ENCODE measurements around the gene PCNX2.

PCNX2 gene

DNA sequence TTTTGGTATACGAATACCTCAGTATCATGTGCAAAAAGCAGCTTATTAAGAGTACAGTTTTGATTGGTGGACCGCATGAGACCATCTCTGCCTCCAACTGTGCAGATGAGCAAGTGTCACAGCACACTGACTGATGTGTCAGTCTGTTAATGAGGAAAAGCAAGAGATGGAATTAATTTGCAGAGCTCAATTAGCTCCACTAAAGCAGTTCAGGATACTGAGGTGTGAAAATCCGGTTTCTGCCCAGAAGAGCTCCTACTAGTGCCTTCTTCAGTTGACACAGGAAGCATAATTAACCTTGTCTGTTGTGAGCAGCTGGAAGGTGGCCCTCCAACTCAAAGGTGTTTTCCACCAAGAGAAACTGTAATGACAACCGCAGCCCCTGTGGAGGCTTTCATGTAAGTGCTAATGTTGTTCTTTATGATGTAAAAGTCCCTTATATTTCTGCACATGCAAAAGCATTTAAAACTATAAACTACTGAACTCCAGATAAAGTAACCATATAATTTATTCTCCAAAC, 44.3 kb downstream of the PCNX2 start:
- Histone ChIP-seq H3K9me3 (ENCODE audit: control insufficient read depth, low read length) (no peaks in the 10 kb centered on the region), H3K9ac (ENCODE audit: low read length) (no peak overlapping the region), H3K36me3 (ENCODE audit: control insufficient read depth, insufficient read depth, low read length) (no peaks in the 10 kb centered on the region), H3K4me1 (ENCODE audit: control insufficient read depth, insufficient read depth, low read length) (no peaks in the 10 kb centered on the region), H3K4me3 (ENCODE audit: low read length) (no peak overlapping the region), H3K27me3 (ENCODE audit: control insufficient read depth, insufficient read depth, low read length) (no peaks in the 10 kb centered on the region)

DNA sequence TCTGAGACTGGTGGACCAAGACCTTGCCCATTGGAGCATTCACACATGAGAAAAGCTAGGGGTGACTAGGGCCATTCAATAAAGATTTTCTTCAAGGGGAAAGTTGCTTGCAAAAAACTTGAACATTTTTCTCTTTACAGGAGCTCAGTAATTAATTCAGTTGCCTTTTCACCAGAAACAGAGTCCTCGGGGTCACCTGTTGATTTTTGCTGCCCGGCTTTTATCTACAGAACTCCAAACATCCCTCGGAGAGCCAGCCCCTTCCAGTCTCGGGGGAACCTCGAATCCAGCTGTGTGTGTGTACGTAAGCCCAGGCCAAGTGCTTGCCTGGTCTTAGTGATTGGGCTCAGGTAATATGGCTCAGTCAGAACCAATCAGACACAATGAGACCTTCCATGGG, 47.5 kb downstream of the PCNX2 start:
- H3K27me3 ChIP-seq (ENCODE audit: control insufficient read depth, insufficient read depth, low read length): no peaks in the 10 kb centered on the region
- no peaks in the 10 kb centered on the region for H3K9me3 ChIP-seq (ENCODE audit: control insufficient read depth, low read length)
- H3K4me3 ChIP-seq (ENCODE audit: low read length): no peak overlapping the region
- no peak overlapping the region for H3K9ac ChIP-seq (ENCODE audit: low read length)
- no peaks in the 10 kb centered on the region for H3K4me1 ChIP-seq (ENCODE audit: control insufficient read depth, insufficient read depth, low read length)
- no peaks in the 10 kb centered on the region for H3K36me3 ChIP-seq (ENCODE audit: control insufficient read depth, insufficient read depth, low read length)

DNA sequence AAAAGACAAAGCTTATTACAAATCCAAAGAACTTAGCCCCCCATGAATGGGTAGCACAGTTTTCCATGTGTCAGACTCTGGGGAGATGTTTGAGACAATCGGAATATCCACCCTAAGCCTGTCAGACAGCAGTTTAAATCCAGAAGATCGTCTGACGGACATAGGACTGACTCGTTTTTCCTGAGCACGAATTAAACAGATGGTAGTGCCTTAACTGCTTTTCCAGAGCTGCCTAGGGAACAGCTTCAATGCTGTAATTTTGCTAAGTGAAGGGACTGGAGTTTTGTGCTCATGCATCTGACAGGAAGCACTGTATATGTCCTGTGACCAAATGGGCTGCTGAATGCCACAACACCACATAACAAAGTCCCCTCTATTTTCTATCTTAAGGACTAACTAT, 48.6 kb downstream of the PCNX2 start:
- no peaks in the 10 kb centered on the region for H3K9me3 ChIP-seq (ENCODE audit: control insufficient read depth, low read length)
- H3K4me3 ChIP-seq (ENCODE audit: low read length): no peak overlapping the region
- no peak overlapping the region for H3K9ac ChIP-seq (ENCODE audit: low read length)
- peaks cover 5% of the 10 kb centered on the region for H3K4me1 ChIP-seq (ENCODE audit: control insufficient read depth, insufficient read depth, low read length)
- no peaks in the 10 kb centered on the region for H3K36me3 ChIP-seq (ENCODE audit: control insufficient read depth, insufficient read depth, low read length)
- H3K27me3 ChIP-seq (ENCODE audit: control insufficient read depth, insufficient read depth, low read length): no peaks in the 10 kb centered on the region

DNA sequence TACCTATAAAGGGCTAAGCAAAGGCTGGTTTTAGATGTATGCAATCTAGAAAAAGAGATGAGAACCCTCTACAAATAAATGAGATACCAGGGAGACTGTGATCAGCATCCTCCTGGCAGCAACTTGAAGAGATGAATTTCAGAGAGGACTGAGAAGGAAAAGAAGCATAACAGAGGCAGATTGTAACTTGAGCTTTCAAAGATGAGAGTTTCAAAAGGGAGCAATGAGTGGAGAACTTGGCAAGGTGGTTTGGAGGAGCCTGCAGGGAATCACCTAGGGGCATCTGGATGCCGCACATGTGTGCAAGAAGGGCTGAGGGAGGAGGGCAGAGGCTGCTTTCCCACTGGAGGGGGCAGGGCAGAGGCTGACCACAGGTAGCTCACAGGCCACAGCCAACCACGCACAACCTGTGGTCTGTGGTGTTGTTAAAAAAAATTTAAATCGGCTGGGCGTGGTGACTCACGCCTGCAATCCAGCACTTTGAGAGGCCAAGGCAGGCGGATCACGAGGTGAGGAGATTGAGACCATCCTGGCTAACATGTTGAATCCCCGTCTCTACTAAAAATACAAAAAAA, 50.2 kb downstream of the PCNX2 start:
- Histone ChIP-seq H3K9me3 (ENCODE audit: control insufficient read depth, low read length) (no peaks in the 10 kb centered on the region), H3K4me3 (ENCODE audit: low read length) (no peak overlapping the region), H3K4me1 (ENCODE audit: control insufficient read depth, insufficient read depth, low read length) (peaks cover 14% of the 10 kb centered on the region), H3K9ac (ENCODE audit: low read length) (no peak overlapping the region), H3K27me3 (ENCODE audit: control insufficient read depth, insufficient read depth, low read length) (no peaks in the 10 kb centered on the region), H3K36me3 (ENCODE audit: control insufficient read depth, insufficient read depth, low read length) (no peaks in the 10 kb centered on the region)

DNA sequence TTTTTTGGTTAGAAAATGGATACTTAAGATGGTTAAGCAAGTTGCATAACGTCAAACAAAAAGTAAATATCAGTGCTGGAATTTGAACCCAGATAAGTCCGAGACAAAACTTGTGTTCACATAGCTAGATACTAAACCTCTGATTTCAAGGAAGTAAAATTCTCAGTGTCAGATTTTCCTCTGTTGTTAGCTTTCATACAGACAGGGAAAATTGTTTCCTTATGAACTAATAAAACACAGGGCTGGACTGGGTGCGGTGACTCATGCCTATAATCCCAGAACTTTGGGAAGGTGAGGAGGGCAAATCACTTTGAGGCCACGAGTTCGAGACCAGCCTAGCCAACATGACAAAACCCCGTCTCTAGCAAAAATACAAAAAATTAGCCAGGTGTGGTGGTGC, 51.3 kb downstream of the PCNX2 start:
- no peak overlapping the region for H3K4me3 ChIP-seq (ENCODE audit: low read length)
- no peaks in the 10 kb centered on the region for H3K36me3 ChIP-seq (ENCODE audit: control insufficient read depth, insufficient read depth, low read length)
- no peaks in the 10 kb centered on the region for H3K9me3 ChIP-seq (ENCODE audit: control insufficient read depth, low read length)
- H3K27me3 ChIP-seq (ENCODE audit: control insufficient read depth, insufficient read depth, low read length): no peaks in the 10 kb centered on the region
- H3K4me1 ChIP-seq (ENCODE audit: control insufficient read depth, insufficient read depth, low read length): peaks cover 14% of the 10 kb centered on the region
- no peak overlapping the region for H3K9ac ChIP-seq (ENCODE audit: low read length)

DNA sequence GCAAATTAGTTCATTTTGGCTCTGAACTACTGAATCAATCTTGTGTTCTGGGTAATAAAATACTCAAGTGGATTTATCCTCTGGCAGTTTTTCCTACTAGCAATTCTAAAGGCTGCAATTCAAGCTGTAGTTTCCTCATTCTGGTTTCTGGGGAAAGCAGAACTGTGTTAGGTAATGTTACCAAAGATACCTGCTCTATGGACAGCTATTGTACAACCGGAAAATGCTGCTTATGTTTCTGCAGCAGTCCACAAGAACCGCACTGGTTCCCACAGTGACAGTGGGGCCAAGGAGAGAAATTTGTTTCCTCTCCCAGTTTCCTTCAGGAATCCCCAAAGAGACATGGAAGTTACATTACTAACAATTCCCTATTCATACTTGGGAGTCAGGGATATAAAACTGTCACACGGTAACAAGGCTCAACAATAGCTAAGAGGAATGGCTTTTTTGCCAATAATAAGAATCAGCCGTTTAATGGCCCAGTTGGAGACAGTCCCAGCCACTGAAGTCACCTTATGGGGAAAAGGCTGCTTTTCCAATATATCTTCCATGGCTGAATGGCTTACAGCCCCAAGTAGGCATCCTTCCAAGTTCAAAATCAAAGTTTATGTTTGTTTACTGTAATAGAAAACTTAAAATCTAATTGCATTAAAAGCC, 52.6 kb downstream of the PCNX2 start:
- H3K27me3 ChIP-seq (ENCODE audit: control insufficient read depth, insufficient read depth, low read length): no peaks in the 10 kb centered on the region
- H3K36me3 ChIP-seq (ENCODE audit: control insufficient read depth, insufficient read depth, low read length): no peaks in the 10 kb centered on the region
- H3K4me3 ChIP-seq (ENCODE audit: low read length): no peak overlapping the region
- peaks cover 14% of the 10 kb centered on the region for H3K4me1 ChIP-seq (ENCODE audit: control insufficient read depth, insufficient read depth, low read length)
- no peak overlapping the region for H3K9ac ChIP-seq (ENCODE audit: low read length)
- H3K9me3 ChIP-seq (ENCODE audit: control insufficient read depth, low read length): no peaks in the 10 kb centered on the region

DNA sequence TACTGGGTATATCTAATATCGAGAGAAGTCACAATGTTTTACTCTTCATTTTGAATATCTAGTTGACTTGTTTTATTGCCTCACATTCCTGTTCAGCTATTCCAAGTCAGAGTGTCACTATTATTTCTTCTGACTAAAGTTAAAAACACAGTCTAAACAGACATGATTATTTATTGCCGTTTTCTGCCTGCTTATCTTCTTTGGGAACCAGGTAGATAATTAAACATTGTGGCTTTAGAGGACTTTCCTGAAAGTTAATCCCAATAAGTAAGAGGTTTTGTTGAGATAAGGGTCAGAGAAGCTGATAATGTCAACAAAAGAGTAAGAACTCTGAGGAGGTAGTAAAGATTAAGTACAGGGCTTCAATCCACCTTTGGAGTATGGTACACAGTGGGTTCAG, 53.8 kb downstream of the PCNX2 start:
- Histone ChIP-seq H3K36me3 (ENCODE audit: control insufficient read depth, insufficient read depth, low read length) (no peaks in the 10 kb centered on the region), H3K9me3 (ENCODE audit: control insufficient read depth, low read length) (no peaks in the 10 kb centered on the region), H3K4me3 (ENCODE audit: low read length) (no peak overlapping the region), H3K9ac (ENCODE audit: low read length) (no peak overlapping the region), H3K4me1 (ENCODE audit: control insufficient read depth, insufficient read depth, low read length) (peaks cover 14% of the 10 kb centered on the region), H3K27me3 (ENCODE audit: control insufficient read depth, insufficient read depth, low read length) (no peaks in the 10 kb centered on the region)

DNA sequence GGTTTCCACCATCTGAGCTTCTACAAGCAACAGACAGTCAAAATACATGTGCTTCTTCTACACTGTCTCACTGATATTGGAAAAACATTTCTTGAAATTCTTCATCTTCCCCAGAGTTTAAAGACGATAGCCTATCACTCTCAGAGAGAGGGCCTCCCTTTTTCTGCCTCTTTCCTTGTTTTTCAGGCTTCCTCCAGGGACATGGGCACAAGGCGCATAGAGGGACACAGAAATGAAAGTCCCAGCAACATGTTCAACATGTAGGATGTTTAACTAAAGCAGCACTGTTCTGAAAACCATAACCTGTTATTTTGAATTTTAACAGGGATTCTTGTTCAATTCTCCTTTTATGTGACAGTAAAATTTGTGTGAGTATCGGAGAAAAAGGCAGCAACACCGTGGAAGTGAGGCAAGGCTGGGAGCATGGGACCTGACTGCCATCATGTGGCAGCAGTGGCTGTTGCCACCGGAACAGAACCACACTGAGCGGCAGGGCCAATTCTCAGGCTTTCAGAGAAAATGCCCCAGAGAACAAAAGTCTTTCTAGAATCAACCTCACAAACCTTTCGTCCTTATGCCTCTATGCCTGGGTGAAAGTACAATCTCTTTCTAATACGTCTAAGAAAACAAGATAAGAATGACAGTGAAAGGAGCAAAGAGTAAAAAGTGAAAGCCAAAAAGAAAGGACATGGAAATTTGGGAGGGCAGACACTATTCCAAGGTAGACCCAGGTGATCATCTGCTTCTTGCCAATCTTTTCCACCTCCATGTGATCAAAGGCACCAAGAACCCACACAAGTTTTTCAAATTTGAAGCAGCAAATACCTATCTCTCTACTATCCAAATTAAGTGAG, 54.5 kb downstream of the PCNX2 start:
- Histone ChIP-seq H3K27me3 (ENCODE audit: control insufficient read depth, insufficient read depth, low read length) (no peaks in the 10 kb centered on the region), H3K9me3 (ENCODE audit: control insufficient read depth, low read length) (no peaks in the 10 kb centered on the region), H3K9ac (ENCODE audit: low read length) (no peak overlapping the region), H3K36me3 (ENCODE audit: control insufficient read depth, insufficient read depth, low read length) (no peaks in the 10 kb centered on the region), H3K4me1 (ENCODE audit: control insufficient read depth, insufficient read depth, low read length) (peaks cover 14% of the 10 kb centered on the region), H3K4me3 (ENCODE audit: low read length) (no peak overlapping the region)

DNA sequence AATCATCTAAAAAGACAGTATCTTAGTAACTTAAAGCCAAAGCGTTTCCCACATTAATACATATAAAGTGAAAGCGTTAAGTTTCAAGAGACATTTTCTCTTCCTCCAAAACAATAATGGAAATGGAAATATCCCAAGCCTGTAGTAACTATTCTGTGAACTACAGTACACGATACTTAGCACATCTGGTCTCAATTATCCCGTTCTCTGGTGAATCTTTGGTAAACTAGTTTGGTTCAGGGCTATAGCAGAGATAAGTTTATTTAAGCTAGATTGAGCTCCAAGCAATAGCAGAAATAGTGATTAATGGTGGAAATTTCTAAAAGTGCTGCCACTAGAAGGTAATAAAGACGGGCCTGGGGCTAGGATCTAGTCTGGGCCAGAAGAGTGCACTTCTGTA, 55.2 kb downstream of the PCNX2 start:
- peaks cover 14% of the 10 kb centered on the region for H3K4me1 ChIP-seq (ENCODE audit: control insufficient read depth, insufficient read depth, low read length)
- no peaks in the 10 kb centered on the region for H3K36me3 ChIP-seq (ENCODE audit: control insufficient read depth, insufficient read depth, low read length)
- H3K9ac ChIP-seq (ENCODE audit: low read length): no peak overlapping the region
- no peak overlapping the region for H3K4me3 ChIP-seq (ENCODE audit: low read length)
- H3K27me3 ChIP-seq (ENCODE audit: control insufficient read depth, insufficient read depth, low read length): no peaks in the 10 kb centered on the region
- no peaks in the 10 kb centered on the region for H3K9me3 ChIP-seq (ENCODE audit: control insufficient read depth, low read length)

DNA sequence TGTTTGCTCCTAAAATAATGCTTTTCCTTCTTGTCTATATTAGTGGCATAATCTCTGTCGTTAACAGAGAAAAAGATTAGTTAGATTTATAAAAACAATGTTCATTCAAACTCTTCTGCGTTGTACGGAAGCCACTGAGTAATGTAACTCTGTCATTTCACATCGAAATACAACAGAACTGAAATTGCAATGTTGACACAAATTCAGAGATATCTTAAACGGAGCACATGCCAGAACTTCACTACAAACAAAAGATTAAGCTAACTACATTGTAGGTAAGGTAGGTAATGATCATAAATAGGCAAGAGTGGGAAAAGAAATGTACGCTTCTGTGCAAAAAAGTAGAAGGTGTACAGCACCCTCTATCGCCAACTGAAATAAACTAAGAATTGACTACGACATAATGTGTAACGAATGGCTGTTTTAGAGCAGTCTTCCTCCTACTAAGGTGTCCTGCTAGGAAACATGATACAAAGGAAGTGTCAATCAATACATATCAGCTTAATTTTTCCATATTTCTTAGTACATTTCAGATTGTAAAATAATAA, 56.6 kb downstream of the PCNX2 start:
- Histone ChIP-seq H3K9me3 (ENCODE audit: control insufficient read depth, low read length) (no peaks in the 10 kb centered on the region), H3K27me3 (ENCODE audit: control insufficient read depth, insufficient read depth, low read length) (no peaks in the 10 kb centered on the region), H3K4me1 (ENCODE audit: control insufficient read depth, insufficient read depth, low read length) (peaks cover 14% of the 10 kb centered on the region), H3K36me3 (ENCODE audit: control insufficient read depth, insufficient read depth, low read length) (no peaks in the 10 kb centered on the region), H3K9ac (ENCODE audit: low read length) (no peak overlapping the region), H3K4me3 (ENCODE audit: low read length) (no peak overlapping the region)

DNA sequence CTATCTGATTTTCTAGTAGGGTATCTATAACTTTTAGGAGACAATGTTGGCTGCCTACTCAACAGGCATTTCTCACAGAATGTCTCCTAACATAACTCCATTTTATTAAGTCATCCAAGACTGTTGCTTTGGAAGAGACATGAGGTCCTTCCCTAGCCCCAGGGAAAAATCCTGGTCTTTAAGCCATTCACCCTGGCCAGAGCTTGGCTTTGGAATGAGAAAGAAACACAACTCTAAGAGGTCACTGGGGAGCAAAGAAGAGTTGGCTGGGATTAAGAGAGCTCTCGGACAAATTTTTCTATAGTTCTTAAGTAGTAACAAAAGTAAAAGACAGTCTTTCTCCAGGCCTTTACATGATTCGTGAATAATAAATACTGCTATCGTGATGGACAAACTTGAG, 57.9 kb downstream of the PCNX2 start:
- no peak overlapping the region for H3K9ac ChIP-seq (ENCODE audit: low read length)
- H3K4me1 ChIP-seq (ENCODE audit: control insufficient read depth, insufficient read depth, low read length): peaks cover 14% of the 10 kb centered on the region
- no peak overlapping the region for H3K4me3 ChIP-seq (ENCODE audit: low read length)
- no peaks in the 10 kb centered on the region for H3K36me3 ChIP-seq (ENCODE audit: control insufficient read depth, insufficient read depth, low read length)
- no peaks in the 10 kb centered on the region for H3K9me3 ChIP-seq (ENCODE audit: control insufficient read depth, low read length)
- H3K27me3 ChIP-seq (ENCODE audit: control insufficient read depth, insufficient read depth, low read length): no peaks in the 10 kb centered on the region

DNA sequence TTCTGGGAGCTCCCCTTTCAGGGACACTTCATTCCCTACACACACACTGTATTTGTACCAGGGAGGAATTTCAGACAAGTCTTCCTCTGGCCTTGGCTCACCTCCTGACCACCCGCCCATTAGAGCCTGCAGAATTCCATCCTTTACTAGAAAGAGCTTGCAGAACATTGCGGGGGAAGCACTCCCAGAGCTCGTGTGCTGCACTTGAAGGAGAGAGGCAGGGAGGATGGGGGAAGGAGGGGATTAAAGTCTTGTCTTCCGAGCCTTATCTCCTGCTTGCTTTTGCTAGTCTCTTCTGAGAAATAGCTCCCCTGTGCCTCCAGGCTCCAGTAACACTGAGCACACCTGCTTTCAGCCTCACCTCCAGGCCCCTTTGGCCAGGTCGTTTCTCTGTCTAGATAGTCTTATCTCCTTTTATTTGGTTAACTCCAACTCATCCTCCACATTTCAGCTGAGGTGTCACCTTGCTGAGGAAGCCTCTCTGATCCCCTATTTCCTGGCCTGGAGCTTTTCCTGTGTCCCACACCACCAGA, 62.0 kb downstream of the PCNX2 start:
- Histone ChIP-seq H3K36me3 (ENCODE audit: control insufficient read depth, insufficient read depth, low read length) (no peaks in the 10 kb centered on the region), H3K4me1 (ENCODE audit: control insufficient read depth, insufficient read depth, low read length) (no peaks in the 10 kb centered on the region), H3K9me3 (ENCODE audit: control insufficient read depth, low read length) (no peaks in the 10 kb centered on the region), H3K27me3 (ENCODE audit: control insufficient read depth, insufficient read depth, low read length) (no peaks in the 10 kb centered on the region), H3K9ac (ENCODE audit: low read length) (no peak overlapping the region), H3K4me3 (ENCODE audit: low read length) (no peak overlapping the region)

All from mucosa of stomach (tissue), 1 donor.